OCI-LY3 (cell line): ENCODE results near the gene STON2.

Experiments used
- H2AFZ ChIP-seq: fragments of 200-600, 300-600 bp; shearing (Covaris generic); 2 replicates; pipeline ENCODE4 v1.6.0; 2014; ENCODE audit warnings: antibody characterized with exemption, low read depth, low read length
- H3K27ac ChIP-seq: fragments of 200-600, 300-600 bp; sonication (generic); 2 replicates; pipeline ENCODE4 v1.5.1; 2014; ENCODE audit warnings: mild to moderate bottlenecking, low read length, moderate library complexity, mixed read lengths
- H3K27me3 ChIP-seq: fragments of 200-600, 300-600 bp; sonication (generic); 2 replicates; pipeline ENCODE4 v1.6.1; 2014; ENCODE audit warnings: low read depth, low read length, mixed read lengths
- H3K36me3 ChIP-seq: fragments of 200-600, 300-600 bp; sonication (generic); replicated peaks from 2 replicates; pipeline ENCODE3; 2014; ENCODE audit warnings: low read depth, low read length, mixed read lengths
- H3K4me1 ChIP-seq: fragments of 300-600, 200-600 bp; sonication (generic); 2 replicates; pipeline ENCODE4 v1.6.1; 2014; ENCODE audit warnings: low read length, mixed read lengths
- H3K4me2 ChIP-seq: fragments of 200-600, 300-600 bp; sonication (generic); 2 replicates; pipeline ENCODE4 v1.6.1; 2014; ENCODE audit warnings: low read length, mixed read lengths
- H3K4me3 ChIP-seq: fragments of 300-600, 200-600 bp; sonication (generic); 2 replicates; pipeline ENCODE4 v1.5.1; 2014; ENCODE audit warnings: antibody characterized with exemption, mild to moderate bottlenecking, low read length, moderate library complexity
- H3K79me2 ChIP-seq: fragments of 300-600, 200-600 bp; shearing (Covaris generic); 2 replicates; pipeline ENCODE4 v1.6.1; 2014; ENCODE audit warnings: mild to moderate bottlenecking, low read length, mixed read lengths
- H3K9ac ChIP-seq: fragments of 300-600, 200-600 bp; shearing (Covaris generic); 2 replicates; pipeline ENCODE4 v1.6.0; 2014; ENCODE audit warnings: mild to moderate bottlenecking, low read length, moderate library complexity
- H3K9me3 ChIP-seq: fragments of 200-600, 300-600 bp; shearing (Covaris generic); 2 replicates; pipeline ENCODE4 v1.6.1; 2014; ENCODE audit warnings: low read length, mixed read lengths; ENCODE audit not compliant: insufficient read depth
- H4K20me1 ChIP-seq: fragments of 200-600, 300-600 bp; sonication (generic); 2 replicates; pipeline ENCODE4 v1.6.1; 2016; ENCODE audit warnings: low read length, mixed read lengths; ENCODE audit not compliant: insufficient read depth
- EZH2phosphoT487 ChIP-seq: fragments of 200-600 bp; shearing (Covaris generic); IDR thresholded peaks from 2 replicates; pipeline ENCODE4 v1.6.1; 2018; ENCODE audit warnings: antibody characterized with exemption, mixed run types, low read depth
- TF ChIP-seq, protein P1 (sequence below): fragments of 200-600, 300-600 bp; sonication (generic); IDR thresholded peaks from 2 replicates; pipeline ENCODE4 v1.5.1; 2014; ENCODE audit warnings: antibody characterized with exemption, low read length, low read depth

Gene STON2

GRCh38 chr14:81388336-81388735 lies 11.8 kb downstream of the STON2 start:
- no peaks in the 10 kb centered on the region for H3K9me3 ChIP-seq
- no peak overlapping the region for H3K4me2 ChIP-seq
- no peaks in the 10 kb centered on the region for H3K4me1 ChIP-seq
- no peak overlapping the region for H3K27ac ChIP-seq
- TF ChIP-seq EZH2phosphoT487: no peak
- TF ChIP-seq, protein P1, sequence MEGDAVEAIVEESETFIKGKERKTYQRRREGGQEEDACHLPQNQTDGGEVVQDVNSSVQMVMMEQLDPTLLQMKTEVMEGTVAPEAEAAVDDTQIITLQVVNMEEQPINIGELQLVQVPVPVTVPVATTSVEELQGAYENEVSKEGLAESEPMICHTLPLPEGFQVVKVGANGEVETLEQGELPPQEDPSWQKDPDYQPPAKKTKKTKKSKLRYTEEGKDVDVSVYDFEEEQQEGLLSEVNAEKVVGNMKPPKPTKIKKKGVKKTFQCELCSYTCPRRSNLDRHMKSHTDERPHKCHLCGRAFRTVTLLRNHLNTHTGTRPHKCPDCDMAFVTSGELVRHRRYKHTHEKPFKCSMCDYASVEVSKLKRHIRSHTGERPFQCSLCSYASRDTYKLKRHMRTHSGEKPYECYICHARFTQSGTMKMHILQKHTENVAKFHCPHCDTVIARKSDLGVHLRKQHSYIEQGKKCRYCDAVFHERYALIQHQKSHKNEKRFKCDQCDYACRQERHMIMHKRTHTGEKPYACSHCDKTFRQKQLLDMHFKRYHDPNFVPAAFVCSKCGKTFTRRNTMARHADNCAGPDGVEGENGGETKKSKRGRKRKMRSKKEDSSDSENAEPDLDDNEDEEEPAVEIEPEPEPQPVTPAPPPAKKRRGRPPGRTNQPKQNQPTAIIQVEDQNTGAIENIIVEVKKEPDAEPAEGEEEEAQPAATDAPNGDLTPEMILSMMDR: no peak
- H3K36me3 ChIP-seq: no peaks in the 10 kb centered on the region
- no peak overlapping the region for H3K9ac ChIP-seq
- H3K27me3 ChIP-seq: 0 out of 2 replicates have a peak, but pooled peaks cover 5% of the 10 kb centered on the region
- H3K79me2 ChIP-seq: no peaks in the 10 kb centered on the region
- H3K4me3 ChIP-seq: no peak overlapping the region
- no peak overlapping the region for H2AFZ ChIP-seq
- no peaks in the 10 kb centered on the region for H4K20me1 ChIP-seq

- Histone ChIP-seq H3K79me2 (no peaks in the 10 kb centered on the region), H3K9me3 (no peaks in the 10 kb centered on the region), H3K4me1 (no peaks in the 10 kb centered on the region), H4K20me1 (no peaks in the 10 kb centered on the region), H3K27me3 (peaks cover 8% of the 10 kb centered on the region; the same call in 1 of the 2 replicates), H2AFZ (no peak overlapping the region), H3K36me3 (no peaks in the 10 kb centered on the region), H3K9ac (no peak overlapping the region), H3K4me2 (no peak overlapping the region), H3K27ac (no peak overlapping the region), H3K4me3 (no peak overlapping the region)
- TF ChIP-seq EZH2phosphoT487: no peak
- TF ChIP-seq, protein P1: no peak
These were observed 13.8 kb downstream of the STON2 start for GRCh38 chr14:81386290-81386745.

- H3K9ac ChIP-seq: no peak overlapping the region
- no peak overlapping the region for H3K4me2 ChIP-seq
- H3K79me2 ChIP-seq: no peaks in the 10 kb centered on the region
- TF ChIP-seq, protein P1: no peak
- TF ChIP-seq EZH2phosphoT487: no peak
- H3K9me3 ChIP-seq: no peaks in the 10 kb centered on the region
- H4K20me1 ChIP-seq: no peaks in the 10 kb centered on the region
- no peak overlapping the region for H3K27ac ChIP-seq
- no peak overlapping the region for H3K4me3 ChIP-seq
- no peaks in the 10 kb centered on the region for H3K4me1 ChIP-seq
- H3K36me3 ChIP-seq: no peaks in the 10 kb centered on the region
- peaks cover 8% of the 10 kb centered on the region; the same call in 1 of the 2 replicates for H3K27me3 ChIP-seq
- no peak overlapping the region for H2AFZ ChIP-seq
These were observed 14.2 kb downstream of the STON2 start for GRCh38 chr14:81385886-81386285.

- Histone ChIP-seq H3K36me3 (no peaks in the 10 kb centered on the region), H3K4me3 (no peak overlapping the region), H4K20me1 (no peaks in the 10 kb centered on the region), H3K4me2 (no peak overlapping the region), H3K27ac (no peak overlapping the region), H3K9ac (no peak overlapping the region), H2AFZ (no peak overlapping the region), H3K27me3 (peaks cover 8% of the 10 kb centered on the region; the same call in 1 of the 2 replicates), H3K79me2 (no peaks in the 10 kb centered on the region), H3K4me1 (no peaks in the 10 kb centered on the region), H3K9me3 (no peaks in the 10 kb centered on the region)
- no peak for TF ChIP-seq EZH2phosphoT487
- TF ChIP-seq, protein P1: no peak
These were observed 14.7 kb downstream of the STON2 start for GRCh38 chr14:81385419-81385818.
